HuH-7 (cell line): ENCODE results near the gene RPL21.
"Not testable (repeated sequence)": the region's sequence is repeated elsewhere in the genome, so short reads cannot be mapped to it uniquely, and the experiment has no call there.

Experiments used
- DNase-seq: peaks from one replicate; pipeline ENCODE4 v3.0.0; 2011; ENCODE audit warnings: low spot score

The RPL21 gene

DNA sequence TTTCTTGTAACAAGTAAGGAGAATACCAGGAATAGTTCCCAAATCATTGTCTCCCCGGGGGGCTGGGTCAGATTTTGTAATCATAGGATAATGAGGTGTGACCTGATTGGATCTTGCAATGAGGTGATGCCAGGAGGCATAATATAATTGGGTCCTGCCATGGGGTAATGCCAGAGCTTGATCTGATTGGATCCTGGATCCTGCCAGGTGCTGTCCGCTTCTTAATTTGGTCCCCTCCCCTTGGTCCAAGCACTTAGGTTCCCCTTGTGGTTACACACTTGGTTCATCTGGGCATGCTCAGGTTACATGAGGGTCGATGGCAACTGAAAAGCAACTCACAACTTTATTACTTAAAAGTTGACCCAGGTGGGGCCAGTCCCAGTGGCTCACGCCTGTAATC lies 39.4 kb downstream of the RPL21 start:
- DNase-seq, result no peak

DNA sequence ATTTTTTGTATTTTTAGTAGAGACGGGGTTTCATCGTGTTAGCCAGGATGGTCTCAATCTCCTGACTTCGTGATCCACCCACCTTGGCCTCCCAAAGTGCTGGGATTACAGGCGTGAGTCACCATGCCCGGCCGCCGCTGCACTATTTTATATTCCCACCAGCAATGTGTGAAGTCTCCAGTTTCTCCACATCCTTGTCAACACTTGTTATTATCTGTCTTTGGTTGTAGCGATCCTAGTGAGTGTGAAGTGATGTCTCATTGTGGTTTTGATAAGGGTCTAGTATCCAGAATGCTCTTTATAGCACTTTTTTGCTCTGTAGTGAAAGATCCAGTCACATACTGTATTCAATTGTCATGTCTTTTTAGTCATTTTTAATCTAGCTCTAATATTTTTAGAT lies 40.6 kb downstream of the RPL21 start:
- not testable (repeated sequence) for DNase-seq

DNA sequence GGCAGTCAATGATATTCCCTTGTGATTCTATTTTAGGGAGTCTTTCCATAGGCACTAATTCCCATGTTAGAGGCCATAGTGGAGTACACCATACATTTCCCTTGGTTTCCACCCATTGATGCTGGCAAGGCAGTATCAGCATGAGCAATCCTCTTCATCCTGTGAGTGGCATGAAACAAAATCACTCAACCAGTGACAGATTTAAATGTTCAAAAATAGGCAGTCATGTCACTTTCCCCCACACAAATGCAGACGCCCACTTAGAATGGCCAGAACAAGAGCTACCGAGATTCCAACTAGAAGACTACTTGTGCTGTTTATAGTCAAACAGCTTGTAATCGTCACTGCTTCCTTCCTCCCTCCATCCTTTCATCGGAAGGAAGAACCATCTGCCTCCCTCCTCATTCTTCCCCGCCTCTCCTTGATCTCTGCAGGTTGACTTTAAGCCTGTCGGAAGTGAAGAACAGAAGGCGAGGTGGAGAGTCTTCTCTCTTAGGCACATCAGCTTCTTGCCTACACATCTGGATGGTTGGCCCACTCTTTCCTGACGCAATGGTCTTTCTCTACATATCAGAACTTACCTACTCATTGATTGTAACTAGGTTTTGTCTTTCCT lies 41.8 kb downstream of the RPL21 start:
- DNase-seq, result no peak

DNA sequence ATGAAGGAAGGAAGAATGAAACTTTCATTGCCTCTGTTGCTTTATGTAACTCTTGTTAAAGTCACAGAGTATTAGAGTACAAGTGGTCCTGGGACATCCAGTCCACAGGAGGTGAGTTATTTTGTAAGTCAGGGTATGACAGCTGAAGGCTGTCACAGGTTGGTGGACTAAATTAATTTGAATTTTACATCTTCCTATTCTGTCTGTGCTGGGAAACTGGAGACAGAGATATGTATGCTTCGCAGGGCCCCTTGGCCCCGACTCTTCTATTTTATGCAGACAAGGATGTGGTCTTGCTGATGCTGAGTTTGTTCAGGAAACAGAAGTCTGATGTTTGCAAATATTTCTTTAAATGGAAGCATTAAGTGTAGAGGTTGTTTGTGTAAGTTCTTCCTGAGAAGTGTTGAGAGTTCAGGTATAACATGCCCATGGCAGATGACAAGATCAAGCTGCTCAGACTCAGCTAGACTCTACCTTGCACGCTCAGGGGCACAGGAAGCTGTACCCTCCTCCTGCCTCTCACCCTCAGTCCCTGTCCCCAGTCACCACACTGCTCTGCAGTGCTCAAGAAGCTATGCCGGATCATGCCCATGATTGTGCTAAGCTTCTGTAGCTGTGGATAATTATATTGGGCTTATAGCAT lies 42.6 kb downstream of the RPL21 start:
- DNase-seq, result no peak

DNA sequence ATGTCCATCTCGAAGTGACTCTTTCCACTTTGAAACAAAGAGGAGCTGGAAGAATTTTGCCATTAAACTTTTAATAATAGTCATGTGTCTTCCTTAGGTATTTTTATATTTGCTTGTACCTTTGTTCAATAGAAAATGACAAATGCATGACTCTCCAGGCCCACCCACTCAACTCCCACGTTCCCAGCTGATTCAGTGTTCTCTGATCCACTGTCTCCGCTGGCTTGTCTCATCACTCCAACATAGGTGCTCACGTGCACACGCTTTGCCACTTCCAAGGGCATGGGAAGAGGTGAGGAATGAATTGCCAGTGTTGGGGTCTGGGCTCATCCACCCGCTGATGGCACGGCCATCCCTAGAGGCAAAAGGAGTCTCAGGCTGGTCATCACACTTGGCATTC lies 43.7 kb downstream of the RPL21 start:
- no peak for DNase-seq

DNA sequence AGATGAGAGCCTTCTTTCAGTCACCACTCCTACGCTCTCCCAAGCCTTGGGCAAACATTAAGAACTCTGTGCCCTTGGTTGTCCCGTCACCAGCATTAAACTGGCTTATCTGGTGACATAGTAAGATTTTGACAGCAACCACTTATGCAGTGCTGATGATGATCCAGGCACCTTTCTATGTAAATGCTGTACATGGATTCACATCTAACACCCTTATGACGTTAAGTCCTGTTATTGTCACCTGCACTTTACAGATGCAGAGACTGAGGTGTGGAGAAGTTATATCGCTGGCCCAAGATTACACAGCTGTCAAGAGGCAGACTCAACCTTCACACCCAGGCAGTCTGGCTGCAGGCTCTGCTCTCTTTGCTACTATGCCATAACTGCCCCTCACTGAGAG lies 44.3 kb downstream of the RPL21 start:
- no peak for DNase-seq

DNA sequence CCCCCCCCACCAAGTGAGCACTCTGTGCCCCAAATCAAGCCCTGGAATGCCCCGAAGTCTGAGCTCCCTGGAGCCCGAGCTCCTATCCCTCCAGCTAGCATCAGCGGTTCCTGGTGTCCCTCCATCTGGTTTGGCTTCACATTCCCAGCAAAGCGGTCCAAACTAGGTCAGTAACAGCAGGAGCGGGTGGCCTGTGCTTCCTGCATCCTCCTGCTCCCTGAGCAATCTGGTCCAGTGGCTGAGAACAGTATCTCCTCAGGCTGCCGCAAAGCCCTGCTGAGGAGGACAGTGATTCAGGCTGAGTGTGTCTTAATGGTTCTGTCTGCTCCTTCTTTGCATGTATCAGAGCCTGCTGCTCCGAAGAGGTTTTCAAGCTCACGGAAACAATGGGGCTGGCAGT lies 45.1 kb downstream of the RPL21 start:
- DNase-seq, result no peak

DNA sequence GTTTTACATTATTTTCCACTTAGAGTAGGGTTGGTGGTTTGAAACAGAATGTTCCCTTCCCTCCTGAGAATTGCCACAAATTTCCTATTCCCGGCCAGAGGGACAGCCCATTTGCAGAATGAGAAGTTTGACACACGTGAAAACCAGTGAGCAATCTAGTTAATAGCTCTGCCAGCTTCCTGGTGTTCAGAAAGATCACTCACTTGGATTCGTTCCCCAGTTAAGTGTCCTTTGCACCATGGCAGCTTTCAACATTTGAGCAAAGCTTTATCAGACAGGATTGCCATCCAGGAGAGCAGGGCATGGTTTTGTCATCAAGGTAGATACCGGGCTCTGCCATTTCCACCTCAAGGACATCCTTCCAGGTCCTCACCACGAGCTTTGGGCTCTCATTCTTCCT lies 47.5 kb downstream of the RPL21 start:
- DNase-seq, result no peak

DNA sequence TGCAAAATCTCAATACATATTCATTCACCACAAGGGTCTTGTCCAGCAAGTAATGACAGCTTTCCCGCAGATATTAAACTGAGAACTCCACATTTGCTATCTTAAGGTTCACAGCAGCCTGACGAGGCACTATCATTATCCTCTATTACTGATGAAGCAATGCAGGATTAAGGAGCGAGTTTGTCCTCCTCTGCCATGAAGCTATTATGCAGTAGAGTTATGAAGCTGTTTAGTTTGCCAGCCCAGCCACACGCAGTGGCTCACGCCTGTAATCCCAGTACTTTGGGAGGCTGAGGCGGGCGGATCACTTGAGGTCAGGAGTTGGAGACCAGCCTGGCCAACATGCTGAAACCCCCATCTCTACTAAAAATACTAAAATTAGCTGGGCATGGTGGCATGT lies 49.0 kb downstream of the RPL21 start:
- not testable (repeated sequence) for DNase-seq

DNA sequence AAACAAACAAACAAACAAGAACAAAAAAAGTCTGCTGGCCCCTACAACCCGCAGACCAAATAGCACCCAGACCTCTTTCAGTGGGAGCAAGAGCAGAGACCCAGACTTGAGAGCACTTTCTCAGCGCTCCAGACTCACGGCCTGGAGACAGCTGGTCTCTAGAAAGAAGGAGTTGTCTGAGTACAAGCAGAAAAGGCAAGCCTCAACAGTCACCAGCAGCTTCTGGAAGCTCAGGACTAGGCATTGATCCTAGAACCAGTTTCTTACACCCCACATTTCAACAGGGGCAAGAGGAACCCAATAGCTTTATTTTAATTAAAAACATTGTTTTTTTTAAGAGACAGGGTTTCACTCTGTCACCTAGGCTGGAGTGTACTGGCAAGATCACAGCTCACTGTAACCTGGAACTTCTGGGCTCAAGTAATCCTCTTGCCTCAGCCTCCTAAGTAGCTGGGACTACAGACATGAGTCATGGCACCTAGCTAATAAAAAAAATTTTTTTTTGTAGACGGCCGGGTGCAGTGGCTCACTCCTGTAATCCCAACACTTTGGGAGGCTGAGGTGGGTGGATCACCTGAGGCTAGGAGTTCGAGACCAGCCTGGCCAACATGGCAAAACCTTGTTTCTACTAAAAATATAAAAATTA lies 49.7 kb downstream of the RPL21 start:
- DNase-seq, result no peak

DNA sequence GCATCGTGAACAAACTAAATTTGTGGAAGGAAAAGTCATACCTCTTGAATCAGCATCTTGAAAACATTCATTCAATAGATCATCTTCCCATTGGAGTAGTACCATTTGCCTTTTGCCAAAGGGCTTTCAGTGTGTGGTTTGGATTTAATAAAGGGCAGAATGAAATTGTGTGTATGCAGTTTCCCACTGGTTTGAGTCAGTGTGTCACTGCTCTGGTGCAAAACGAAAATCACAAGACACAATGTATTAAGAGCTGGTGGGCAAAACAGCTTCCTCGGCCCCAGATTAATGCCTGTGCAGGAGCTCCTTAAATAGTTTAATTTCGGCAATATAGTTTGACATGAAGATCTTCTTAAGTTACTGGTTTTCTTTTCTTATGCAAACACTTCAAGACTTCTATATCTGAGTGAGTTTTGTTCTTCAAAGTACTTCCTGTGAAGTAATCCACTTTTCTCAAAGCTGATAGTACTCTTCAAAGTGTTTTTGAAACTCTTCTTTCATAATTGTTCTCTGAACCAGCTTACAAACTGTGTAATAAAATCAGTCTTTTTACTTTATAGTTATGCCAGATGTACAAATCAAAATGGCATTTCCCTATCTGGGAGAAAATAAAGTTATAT lies 51.4 kb downstream of the RPL21 start:
- DNase-seq, result no peak

DNA sequence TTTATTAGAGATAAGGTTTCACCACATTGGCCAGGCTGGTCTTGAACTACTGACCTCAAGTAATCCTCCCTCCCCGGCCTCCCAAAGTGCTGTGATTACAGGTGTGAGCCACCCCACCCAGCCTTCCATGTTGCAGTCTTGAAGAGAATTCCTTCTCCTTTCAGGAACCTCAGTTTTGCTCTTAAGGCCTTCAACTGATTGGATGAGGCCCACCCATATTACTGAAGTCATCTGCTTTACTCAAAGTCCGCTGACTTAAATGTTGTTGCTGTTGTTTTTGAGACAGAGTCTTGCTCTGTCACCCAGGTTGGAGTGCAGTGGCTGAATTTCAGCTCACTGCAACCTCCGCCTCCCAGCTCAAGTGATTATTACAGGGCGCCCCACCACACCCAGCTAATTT lies 52.7 kb downstream of the RPL21 start:
- no peak for DNase-seq

DNA sequence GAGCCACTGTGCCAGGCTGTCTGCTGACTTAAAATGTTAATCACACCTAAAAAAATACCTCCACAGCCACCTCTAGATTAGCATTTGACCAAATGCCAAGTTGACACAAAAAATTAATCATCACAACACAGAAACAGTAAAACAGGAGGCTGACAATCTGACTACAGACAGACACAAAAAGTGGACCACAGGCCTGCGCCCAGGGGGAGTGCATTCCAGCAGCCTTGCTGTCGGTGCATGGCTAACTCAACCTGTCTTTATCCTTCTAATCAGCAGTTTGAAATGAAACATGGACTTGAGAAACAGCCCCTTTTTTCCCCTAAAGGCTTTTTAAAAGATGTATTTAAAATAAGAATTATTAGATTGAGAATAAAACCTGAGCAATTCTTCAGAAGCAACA lies 53.3 kb downstream of the RPL21 start:
- no peak for DNase-seq
